GM19239 (cell line): ENCODE results near the gene HOXD12.

Experiments
- DNase-seq: peaks from one replicate; pipeline ENCODE4 v3.0.0; 2011; ENCODE audit warnings: low spot score; ENCODE audit not compliant: insufficient read length
- FAIRE-seq: peaks from 2 replicates; lab custom pipeline; 2011; peaks lifted over from hg19 to GRCh38; lab: Jason Lieb, UNC

The HOXD12 gene

GRCh38 chr2:176117162-176117822 lies 17.7 kb downstream of the HOXD12 start:
- FAIRE-seq = no peak
- DNase-seq = no peak

GRCh38 chr2:176117823-176118371 lies 18.3 kb downstream of the HOXD12 start:
- FAIRE-seq = no peak
- no peak for DNase-seq

GRCh38 chr2:176118601-176119339 lies 19.2 kb downstream of the HOXD12 start:
- DNase-seq (no peak), FAIRE-seq (no peak)

- no peak for FAIRE-seq
- no peak for DNase-seq
These were observed 21.0 kb downstream of the HOXD12 start for GRCh38 chr2:176120364-176121189.

- DNase-seq (no peak), FAIRE-seq (no peak)
These were observed 21.8 kb downstream of the HOXD12 start for GRCh38 chr2:176121190-176122051.

GRCh38 chr2:176122052-176122682 lies 22.6 kb downstream of the HOXD12 start:
- no peak for DNase-seq
- FAIRE-seq = no peak

GRCh38 chr2:176122683-176123410 lies 23.3 kb downstream of the HOXD12 start, which contains the start of gene HOXD9:
TSS of gene HOXD9 (plus strand) at chr2:176122719. CDS start at chr2:176122769, 50 bp downstream.
- no peak for FAIRE-seq
- no peak for DNase-seq

- DNase-seq (no peak), FAIRE-seq (no peak)
These were observed 24.0 kb downstream of the HOXD12 start for GRCh38 chr2:176123411-176124109.

GRCh38 chr2:176124110-176124946 lies 24.7 kb downstream of the HOXD12 start:
- no peak for FAIRE-seq
- no peak for DNase-seq

- FAIRE-seq (no peak), DNase-seq (no peak)
These were observed 25.6 kb downstream of the HOXD12 start for GRCh38 chr2:176124947-176125771.

- DNase-seq (no peak), FAIRE-seq (no peak)
These were observed 26.1 kb downstream of the HOXD12 start for GRCh38 chr2:176125772-176126054.

- DNase-seq (no peak), FAIRE-seq (peak; percentile 90)
These were observed 27.6 kb downstream of the HOXD12 start for GRCh38 chr2:176126929-176127773.

GRCh38 chr2:176127774-176128072 lies 28.1 kb downstream of the HOXD12 start:
- FAIRE-seq (no peak), DNase-seq (no peak)

- FAIRE-seq = no peak
These were observed 28.8 kb downstream of the HOXD12 start for GRCh38 chr2:176128172-176128981.

More at GRCh38 chr2:176128172-176128981, 28.8 kb downstream of the HOXD12 start:
- no peak for DNase-seq
